Suprapubic skin (tissue), 4 donors: Measurements from ENCODE around the gene POLR2J.
"Not testable (repeated sequence)": the region's sequence is repeated elsewhere in the genome, so short reads cannot be mapped to it uniquely, and the experiment has no call there.

Source experiments
- CTCF ChIP-seq, 2 donors: fragments of 200-600 bp in 1 of 2; fragments of 450-650 bp in 1 of 2; sonication (generic) in 1 of 2; IDR thresholded peaks; one replicate each; pipeline ENCODE4 v1.5.1; 2016 to 2019; ENCODE audit warnings: antibody characterized with exemption in 2 of 2, mild to moderate bottlenecking in 1 of 2, moderate library complexity in 1 of 2
- EP300 ChIP-seq: sonication (generic); formaldehyde crosslinking; IDR thresholded peaks from one replicate; pipeline ENCODE4 v1.6.1; 2017; ENCODE audit warnings: antibody characterized with exemption
- POLR2A ChIP-seq, 2 donors: fragments of 450-650 bp; IDR thresholded peaks; one replicate each; pipeline ENCODE4 v1.6.1; 2017; ENCODE audit warnings: antibody characterized with exemption in 2 of 2, mild to moderate bottlenecking in 2 of 2, moderate library complexity in 2 of 2
- POLR2AphosphoS5 ChIP-seq, 3 donors: sonication (generic); formaldehyde crosslinking; IDR thresholded peaks; one replicate each; pipeline ENCODE4 v1.6.1; 2017; ENCODE audit warnings: antibody characterized with exemption in 3 of 3

- TF ChIP-seq CTCF (IDR thresholded peaks at IDR 0.05); POLR2AphosphoS5 (IDR thresholded peaks at IDR 0.05); POLR2A (IDR thresholded peaks at IDR 0.05); EP300: not testable (repeated sequence)
These were observed 19.6 kb upstream of the POLR2J start for GRCh38 chr7:102498321-102498720.
